BJ (cell line): ENCODE data around the gene ASMTL. TPM values are rescaled to one million over a fixed set of nuclear protein-coding genes. Genes with fewer than 3 reads are reported as not detected.
"Not testable (repeated sequence)": the region's sequence is repeated elsewhere in the genome, so short reads cannot be mapped to it uniquely, and the experiment has no call there.

ENCODE experiments used
- CTCF ChIA-PET: fragments of 350-600 bp; formaldehyde crosslinking; extraction: SDS; loops from one replicate; lab custom pipeline; 2021; ENCODE audit warnings: antibody characterized with exemption, inconsistent platforms; lab: Yijun Ruan, JAX
- POLR2A ChIA-PET: fragments of 300-600 bp; sonication (Branson Sonifier 250); formaldehyde crosslinking; extraction: SDS; loops from one replicate; lab custom pipeline; 2021; ENCODE audit warnings: antibody characterized with exemption; lab: Charles Lee
- DNase-seq: peaks from one replicate; pipeline ENCODE4 v3.0.0-alpha.2; 2011; ENCODE audit warnings: low read depth
- H3K27me3 ChIP-seq: 2 replicates; pipeline ENCODE4 v1.6.0; 2011; ENCODE audit warnings: low read length; ENCODE audit not compliant: control insufficient read depth, insufficient read depth
- H3K36me3 ChIP-seq: 2 replicates; pipeline ENCODE4 v1.5.1; 2011; ENCODE audit warnings: low read length; ENCODE audit not compliant: control insufficient read depth, insufficient read depth
- H3K4me3 ChIP-seq: 2 replicates; pipeline ENCODE4 v1.5.1; 2011; ENCODE audit warnings: low read depth, mild to moderate bottlenecking, control low read depth, low read length
- polyA plus RNA-seq: library from polyadenylated mRNA; depleted of rRNA; stranded (reverse); fragments of >200 nt; gene quantifications from 2 replicates; pipeline ENCODE4 v1.2.3, GENCODE V29; 2011
- TF ChIP-seq, protein P1 (sequence below): IDR thresholded peaks from 2 replicates; pipeline ENCODE4 v1.5.1; 2011; ENCODE audit warnings: low read depth, mild to moderate bottlenecking, control low read depth, inconsistent platforms, low read length, moderate library complexity; ENCODE audit not compliant: insufficient read depth

ASMTL gene
- polyA plus RNA-seq, 1 experiment: 33.7 TPM

DNA sequence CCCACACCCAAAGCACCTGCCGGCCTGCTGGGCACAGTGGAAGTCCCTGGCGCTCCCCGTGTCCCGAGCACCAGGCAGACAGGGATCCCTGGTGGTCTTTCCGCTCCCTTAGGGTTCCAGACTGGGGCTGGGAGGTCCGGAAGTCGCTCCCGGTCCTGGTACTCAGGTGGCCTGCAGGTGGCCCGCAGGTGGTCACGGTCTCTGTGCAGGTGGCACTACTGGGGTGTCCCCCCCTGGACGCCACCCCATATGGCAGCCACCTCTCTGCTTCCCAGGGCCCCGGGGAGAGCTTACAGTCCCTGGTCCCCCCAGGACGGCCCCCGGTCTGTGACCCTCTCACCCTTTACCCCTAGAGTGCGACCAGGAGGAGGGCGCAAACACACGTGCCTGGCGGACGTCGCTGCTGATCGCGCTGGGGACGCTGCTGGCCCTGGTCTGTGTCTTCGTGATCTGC is 74.4 kb downstream of the ASMTL start:
- ChIA-PET POLR2A (no interaction called here), CTCF (no interaction called here)
- Histone ChIP-seq H3K27me3 (no peaks in the 10 kb centered on the region), H3K36me3 (no peaks in the 10 kb centered on the region), H3K4me3 (no peak overlapping the region)
- DNase-seq: no peak
- TF ChIP-seq, protein P1, sequence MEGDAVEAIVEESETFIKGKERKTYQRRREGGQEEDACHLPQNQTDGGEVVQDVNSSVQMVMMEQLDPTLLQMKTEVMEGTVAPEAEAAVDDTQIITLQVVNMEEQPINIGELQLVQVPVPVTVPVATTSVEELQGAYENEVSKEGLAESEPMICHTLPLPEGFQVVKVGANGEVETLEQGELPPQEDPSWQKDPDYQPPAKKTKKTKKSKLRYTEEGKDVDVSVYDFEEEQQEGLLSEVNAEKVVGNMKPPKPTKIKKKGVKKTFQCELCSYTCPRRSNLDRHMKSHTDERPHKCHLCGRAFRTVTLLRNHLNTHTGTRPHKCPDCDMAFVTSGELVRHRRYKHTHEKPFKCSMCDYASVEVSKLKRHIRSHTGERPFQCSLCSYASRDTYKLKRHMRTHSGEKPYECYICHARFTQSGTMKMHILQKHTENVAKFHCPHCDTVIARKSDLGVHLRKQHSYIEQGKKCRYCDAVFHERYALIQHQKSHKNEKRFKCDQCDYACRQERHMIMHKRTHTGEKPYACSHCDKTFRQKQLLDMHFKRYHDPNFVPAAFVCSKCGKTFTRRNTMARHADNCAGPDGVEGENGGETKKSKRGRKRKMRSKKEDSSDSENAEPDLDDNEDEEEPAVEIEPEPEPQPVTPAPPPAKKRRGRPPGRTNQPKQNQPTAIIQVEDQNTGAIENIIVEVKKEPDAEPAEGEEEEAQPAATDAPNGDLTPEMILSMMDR: no peak

DNA sequence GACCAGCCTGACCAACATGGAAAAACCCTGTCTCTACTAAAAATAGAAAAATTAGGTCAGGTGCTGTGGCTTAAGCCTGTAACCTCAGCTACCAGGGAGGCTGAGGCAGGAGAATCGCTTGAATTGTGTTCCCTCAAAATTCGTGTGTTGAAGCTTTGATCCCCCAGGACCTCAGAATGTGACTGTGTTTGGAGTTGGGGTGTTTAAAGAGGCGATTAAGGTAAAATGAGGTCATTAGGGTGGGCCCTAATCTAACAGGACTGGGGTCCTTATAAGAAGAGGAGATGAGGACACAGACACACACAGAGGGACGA is 84.4 kb downstream of the ASMTL start:
- no peaks in the 10 kb centered on the region for H3K36me3 ChIP-seq
- CTCF ChIA-PET: no interaction called here

DNA sequence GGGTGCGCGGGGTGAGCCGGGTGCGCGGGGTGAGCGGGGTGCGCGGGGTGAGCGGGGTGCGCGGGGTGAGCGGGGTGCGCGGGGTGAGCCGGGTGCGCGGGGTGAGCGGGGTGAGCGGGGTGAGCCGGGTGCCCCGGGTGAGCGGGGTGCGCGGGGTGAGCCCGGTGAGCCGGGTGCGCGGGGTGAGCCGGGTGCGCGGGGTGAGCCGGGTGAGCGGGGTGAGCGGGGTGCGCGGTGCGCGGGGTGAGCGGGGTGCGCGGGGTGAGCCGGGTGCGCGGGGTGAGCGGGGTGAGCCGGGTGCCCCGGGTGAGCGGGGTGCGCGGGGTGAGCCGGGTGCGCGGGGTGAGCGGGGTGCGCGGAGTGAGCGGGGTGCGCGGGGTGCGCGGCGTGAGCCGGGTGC is 86.3 kb downstream of the ASMTL start:
- POLR2A ChIA-PET, H3K36me3 ChIP-seq, H3K27me3 ChIP-seq, CTCF ChIA-PET, H3K4me3 ChIP-seq, DNase-seq: not testable (repeated sequence)

More for the DNA sequence above, 84.4 kb downstream of the ASMTL start:
- no peak for DNase-seq
- POLR2A ChIA-PET: no interaction called here
- H3K4me3 ChIP-seq: no peak overlapping the region
- TF ChIP-seq, protein P1: no peak
- no peaks in the 10 kb centered on the region for H3K27me3 ChIP-seq

DNA sequence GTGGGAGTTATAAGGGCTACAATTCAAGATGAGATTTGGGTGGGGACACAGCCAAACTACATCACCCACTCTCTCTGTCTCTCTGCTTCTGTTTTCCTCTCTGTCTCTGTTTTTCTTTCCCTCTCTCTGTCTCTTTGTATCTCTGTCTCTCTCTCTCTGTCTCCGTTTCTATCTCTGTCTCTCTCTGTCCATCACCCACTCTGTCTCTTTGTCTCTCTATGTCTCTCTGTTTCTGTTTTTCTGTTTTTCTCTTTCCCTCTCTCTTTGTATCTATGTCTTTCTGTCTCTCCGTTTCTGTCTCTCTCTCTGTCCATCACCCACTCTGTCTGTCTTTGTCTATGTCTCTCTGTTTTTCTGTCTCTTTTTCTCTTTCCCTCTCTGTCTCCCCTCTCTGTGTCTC is 90.8 kb downstream of the ASMTL start:
- TF ChIP-seq, protein P1: no peak
- CTCF ChIA-PET: no interaction called here
- H3K36me3 ChIP-seq: 0 out of 2 replicates have a peak, but pooled peaks cover 2% of the 10 kb centered on the region
- H3K27me3 ChIP-seq: no peaks in the 10 kb centered on the region
- H3K4me3 ChIP-seq: no peak overlapping the region
- POLR2A ChIA-PET: no interaction called here
- no peak for DNase-seq

DNA sequence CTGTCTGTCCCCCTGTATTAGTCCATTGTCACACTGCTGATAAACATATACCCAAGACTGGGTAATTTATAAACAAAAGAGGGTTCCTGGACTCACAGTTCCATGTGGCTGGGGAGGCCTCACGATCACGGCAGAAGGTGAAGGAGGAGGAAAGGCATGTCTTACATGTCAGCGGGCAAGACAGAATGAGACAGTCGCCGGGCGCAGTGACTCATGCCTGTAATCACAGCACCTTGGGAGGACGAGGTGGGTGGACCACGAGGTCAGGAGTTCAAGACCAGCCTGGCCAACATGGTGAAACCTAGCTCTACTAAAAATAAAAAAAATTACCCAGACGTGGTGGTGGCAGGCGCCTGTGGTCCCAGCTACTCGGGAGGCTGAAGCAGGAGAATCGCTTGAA is 91.4 kb downstream of the ASMTL start:
- ChIA-PET CTCF (no interaction called here), POLR2A (no interaction called here)
- DNase-seq: no peak
- H3K36me3 ChIP-seq: 0 out of 2 replicates have a peak, but pooled peaks cover 2% of the 10 kb centered on the region
- H3K27me3 ChIP-seq: no peaks in the 10 kb centered on the region
- no peak overlapping the region for H3K4me3 ChIP-seq
- TF ChIP-seq, protein P1: no peak

DNA sequence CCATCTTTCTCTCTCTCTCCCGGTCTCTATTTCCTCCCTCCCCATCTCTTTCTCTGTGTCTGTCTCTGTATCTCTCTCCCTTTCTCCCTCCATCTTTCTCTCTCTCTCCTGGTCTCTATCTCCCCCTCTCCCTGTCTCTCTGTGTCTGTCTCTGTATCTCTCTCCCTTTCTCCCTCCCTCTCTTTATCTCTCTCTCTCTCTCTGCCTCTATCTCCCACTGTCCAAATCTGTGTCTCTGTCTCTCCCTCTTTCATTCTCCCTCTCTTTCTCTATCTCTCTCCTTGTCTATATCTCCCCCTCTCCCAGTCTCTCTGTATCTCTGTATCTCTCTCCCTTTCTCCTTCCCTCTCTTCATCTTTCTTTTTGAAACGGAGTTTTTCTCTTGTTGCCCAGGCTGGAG is 92.5 kb downstream of the ASMTL start:
- Histone ChIP-seq H3K4me3 (no peak overlapping the region), H3K36me3 (0 out of 2 replicates have a peak, but pooled peaks cover 2% of the 10 kb centered on the region), H3K27me3 (no peaks in the 10 kb centered on the region)
- TF ChIP-seq, protein P1: no peak
- ChIA-PET CTCF (no interaction called here), POLR2A (no interaction called here)
- DNase-seq: no peak
